Measurements from ENCODE around the gene ARG2.

The ARG2 gene

GRCh38 chr14:67579636-67580035, 40.1 kb upstream of the ARG2 start:
- TF ChIP-seq ZFX (IDR thresholded peaks at IDR 0.05) (no peak), CTCF (conservative IDR thresholded peaks at IDR 0.05) (no peak)

GRCh38 chr14:67580336-67581171, 39.2 kb upstream of the ARG2 start:
- TF ChIP-seq CTCF (conservative IDR thresholded peaks at IDR 0.05), result no peak
- H3K27ac ChIP-seq, result no peak overlapping the region

More at GRCh38 chr14:67579636-67580035, 40.1 kb upstream of the ARG2 start:
- no peak overlapping the region for H3K27ac ChIP-seq

GRCh38 chr14:67581643-67582042, 38.1 kb upstream of the ARG2 start:
- H3K27ac ChIP-seq, result no peak overlapping the region
- TF ChIP-seq CTCF (conservative IDR thresholded peaks at IDR 0.05) (no peak), ZFX (IDR thresholded peaks at IDR 0.05) (no peak)

- no peak overlapping the region for H3K27ac ChIP-seq
- no peak for TF ChIP-seq ZFX (IDR thresholded peaks at IDR 0.05)
- TF ChIP-seq CTCF (conservative IDR thresholded peaks at IDR 0.05), result no peak
Measured at GRCh38 chr14:67582061-67582460, 37.7 kb upstream of the ARG2 start.

- H3K27ac ChIP-seq, result no peak overlapping the region
Measured at GRCh38 chr14:67583711-67584644, 35.7 kb upstream of the ARG2 start.

GRCh38 chr14:67584978-67585377, 34.7 kb upstream of the ARG2 start:
- H3K27ac ChIP-seq, result no peak overlapping the region
- TF ChIP-seq ZFX (IDR thresholded peaks at IDR 0.05) (no peak), CTCF (conservative IDR thresholded peaks at IDR 0.05) (no peak)

More at GRCh38 chr14:67583711-67584644, 35.7 kb upstream of the ARG2 start:
- TF ChIP-seq ZFX (IDR thresholded peaks at IDR 0.05), result no peak
- peak; percentile 84 for TF ChIP-seq CTCF (conservative IDR thresholded peaks at IDR 0.05)

GRCh38 chr14:67586369-67586768, 33.4 kb upstream of the ARG2 start:
- TF ChIP-seq CTCF (conservative IDR thresholded peaks at IDR 0.05), result no peak
- no peak for TF ChIP-seq ZFX (IDR thresholded peaks at IDR 0.05)
- no peak overlapping the region for H3K27ac ChIP-seq
